ENCODE measurements around the gene SYT6. TPM values are rescaled to one million over a fixed set of nuclear protein-coding genes. Genes with fewer than 3 reads are reported as not detected.
"Not testable (repeated sequence)": the region's sequence is repeated elsewhere in the genome, so short reads cannot be mapped to it uniquely, and the experiment has no call there.

SYT6 gene
- total and polyA plus RNA-seq, 10 donors: 0.14 TPM; not detected in 9

DNA sequence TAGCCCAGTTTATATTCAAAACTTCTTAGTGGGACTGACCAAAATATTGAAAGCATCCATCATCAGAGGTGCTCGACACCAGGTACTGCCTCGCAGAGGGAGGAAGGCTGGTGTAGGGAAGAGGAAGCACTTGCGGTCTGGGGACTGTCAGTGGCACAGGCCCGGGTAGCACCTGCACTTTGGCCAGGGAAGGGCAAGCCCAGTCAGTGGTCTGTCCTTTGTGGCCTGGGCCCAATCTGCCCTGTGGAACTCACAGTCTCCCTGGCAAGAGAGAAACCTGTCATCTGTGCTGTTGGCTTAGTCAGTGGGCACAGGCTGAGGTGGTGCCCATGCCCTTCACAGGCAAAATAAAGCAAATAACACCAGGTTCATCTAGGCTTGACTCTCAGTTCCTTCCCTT is 77.4 kb downstream of the SYT6 start:
- 42 to 63% (median 49%) methylated on average over 4 of the region's 4 CpGs for WGBS, 5 donors
- H3K36me3 ChIP-seq: no peaks in the 10 kb centered on the region
- H3K4me3 ChIP-seq: no peak overlapping the region
- TF ChIP-seq POLR2A (IDR thresholded peaks at IDR 0.05) (no peak), POLR2AphosphoS5 (IDR thresholded peaks at IDR 0.05) (no peak)
- TF ChIP-seq, protein P1, sequence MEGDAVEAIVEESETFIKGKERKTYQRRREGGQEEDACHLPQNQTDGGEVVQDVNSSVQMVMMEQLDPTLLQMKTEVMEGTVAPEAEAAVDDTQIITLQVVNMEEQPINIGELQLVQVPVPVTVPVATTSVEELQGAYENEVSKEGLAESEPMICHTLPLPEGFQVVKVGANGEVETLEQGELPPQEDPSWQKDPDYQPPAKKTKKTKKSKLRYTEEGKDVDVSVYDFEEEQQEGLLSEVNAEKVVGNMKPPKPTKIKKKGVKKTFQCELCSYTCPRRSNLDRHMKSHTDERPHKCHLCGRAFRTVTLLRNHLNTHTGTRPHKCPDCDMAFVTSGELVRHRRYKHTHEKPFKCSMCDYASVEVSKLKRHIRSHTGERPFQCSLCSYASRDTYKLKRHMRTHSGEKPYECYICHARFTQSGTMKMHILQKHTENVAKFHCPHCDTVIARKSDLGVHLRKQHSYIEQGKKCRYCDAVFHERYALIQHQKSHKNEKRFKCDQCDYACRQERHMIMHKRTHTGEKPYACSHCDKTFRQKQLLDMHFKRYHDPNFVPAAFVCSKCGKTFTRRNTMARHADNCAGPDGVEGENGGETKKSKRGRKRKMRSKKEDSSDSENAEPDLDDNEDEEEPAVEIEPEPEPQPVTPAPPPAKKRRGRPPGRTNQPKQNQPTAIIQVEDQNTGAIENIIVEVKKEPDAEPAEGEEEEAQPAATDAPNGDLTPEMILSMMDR (IDR thresholded peaks at IDR 0.05 in 8 of 11, conservative IDR thresholded peaks at IDR 0.05 in 3 of 11): no peak
- intact Hi-C loops (cut with DNase I; ENCODE audit: low total_unique reads): no loop called here
- no peak for DNase-seq
- H3K4me1 ChIP-seq: peaks cover 0 to 8% (median 0%) of the 10 kb centered on the region in 6 donors
- peaks cover 5 to 25% (median 22%) of the 10 kb centered on the region in 8 donors for H3K9me3 ChIP-seq
- no peaks in the 10 kb centered on the region for H3K27me3 ChIP-seq (replicated peaks in 1 of 7)
- H3K27ac ChIP-seq: peak overlapping the region in 1 of 8 donors; percentile 16

DNA sequence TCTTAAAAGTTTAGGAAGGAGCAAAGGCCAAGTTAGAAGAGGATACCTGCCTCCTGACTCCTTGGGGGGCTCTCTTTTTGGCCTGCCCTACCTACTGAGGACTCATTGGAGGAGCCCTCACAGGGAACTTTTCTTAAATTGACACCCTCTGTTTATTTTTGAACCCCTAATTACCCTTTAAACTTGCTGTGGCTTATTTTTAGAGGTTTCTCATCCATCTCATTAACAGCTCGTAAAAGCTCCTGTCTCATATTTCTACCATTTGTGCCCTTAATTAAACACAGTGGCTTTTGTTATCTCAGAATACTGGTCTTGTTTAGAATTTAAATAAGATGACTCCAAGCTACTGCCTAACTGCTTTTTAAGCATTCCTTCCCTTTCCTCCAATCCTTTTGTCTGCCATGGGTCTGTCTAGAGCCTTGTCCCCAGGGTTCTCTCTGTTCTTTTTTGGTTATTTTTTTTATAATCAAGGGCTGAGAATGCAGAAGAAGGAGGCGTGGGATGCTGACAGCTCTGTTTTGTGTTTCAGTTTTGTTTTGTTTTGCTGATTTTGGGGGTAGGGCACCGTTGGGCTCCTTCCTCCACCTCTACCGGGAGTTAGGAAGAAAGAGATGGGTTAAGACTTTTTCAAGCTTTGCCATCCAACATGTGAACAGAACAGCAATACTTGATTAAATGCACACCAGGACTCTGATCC is 78.0 kb downstream of the SYT6 start:
- intact Hi-C loops (cut with DNase I; ENCODE audit: low total_unique reads): no loop called here
- H3K9me3 ChIP-seq: peaks cover 5 to 29% (median 25%) of the 10 kb centered on the region in 8 donors
- H3K4me1 ChIP-seq: peaks cover 0 to 4% (median 0%) of the 10 kb centered on the region in 6 donors
- no peak overlapping the region for H3K4me3 ChIP-seq
- no peaks in the 10 kb centered on the region for H3K36me3 ChIP-seq
- peak overlapping the region in 1 of 8 donors; percentile 16 for H3K27ac ChIP-seq
- DNase-seq: no peak
- no peaks in the 10 kb centered on the region for H3K27me3 ChIP-seq (replicated peaks in 1 of 7)
- 49 to 60% (median 56%) methylated on average over 4 of the region's 4 CpGs for WGBS, 5 donors
- TF ChIP-seq POLR2A (IDR thresholded peaks at IDR 0.05) (no peak), POLR2AphosphoS5 (IDR thresholded peaks at IDR 0.05) (no peak)
- TF ChIP-seq, protein P1 (IDR thresholded peaks at IDR 0.05 in 8 of 11, conservative IDR thresholded peaks at IDR 0.05 in 3 of 11): no peak

DNA sequence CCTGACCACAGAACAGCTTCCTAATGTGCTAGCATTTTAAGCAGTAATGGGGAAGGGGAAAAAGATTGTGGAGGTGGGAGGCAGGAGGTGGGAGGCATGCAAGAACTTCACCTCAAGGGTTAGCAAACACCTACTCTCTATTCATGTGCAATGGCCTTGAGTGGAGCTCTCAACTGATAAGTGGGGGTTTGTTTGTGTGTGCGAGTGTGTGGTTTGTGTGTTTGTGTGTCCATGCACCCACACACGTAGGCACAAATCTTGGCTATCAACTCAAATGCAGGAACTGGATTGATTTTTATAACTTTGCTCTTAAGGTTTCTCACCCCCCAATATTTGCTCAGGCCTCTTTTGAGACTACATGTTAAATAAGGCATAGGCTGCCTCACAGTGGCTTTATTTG is 78.6 kb downstream of the SYT6 start:
- H3K9me3 ChIP-seq: peaks cover 5 to 30% (median 25%) of the 10 kb centered on the region in 8 donors
- peaks cover 0 to 4% (median 0%) of the 10 kb centered on the region in 6 donors for H3K4me1 ChIP-seq
- no peak for DNase-seq
- H3K36me3 ChIP-seq: no peaks in the 10 kb centered on the region
- intact Hi-C loops (cut with DNase I; ENCODE audit: low total_unique reads): no loop called here
- H3K27ac ChIP-seq: peak overlapping the region in 1 of 8 donors; percentile 16
- no peak overlapping the region for H3K4me3 ChIP-seq
- 81 to 93% (median 84%) methylated on average over 2 of the region's 2 CpGs for WGBS, 5 donors
- TF ChIP-seq POLR2A (IDR thresholded peaks at IDR 0.05) (no peak), POLR2AphosphoS5 (IDR thresholded peaks at IDR 0.05) (no peak)
- TF ChIP-seq, protein P1 (IDR thresholded peaks at IDR 0.05 in 8 of 11, conservative IDR thresholded peaks at IDR 0.05 in 3 of 11): no peak
- no peaks in the 10 kb centered on the region for H3K27me3 ChIP-seq (replicated peaks in 1 of 7)

DNA sequence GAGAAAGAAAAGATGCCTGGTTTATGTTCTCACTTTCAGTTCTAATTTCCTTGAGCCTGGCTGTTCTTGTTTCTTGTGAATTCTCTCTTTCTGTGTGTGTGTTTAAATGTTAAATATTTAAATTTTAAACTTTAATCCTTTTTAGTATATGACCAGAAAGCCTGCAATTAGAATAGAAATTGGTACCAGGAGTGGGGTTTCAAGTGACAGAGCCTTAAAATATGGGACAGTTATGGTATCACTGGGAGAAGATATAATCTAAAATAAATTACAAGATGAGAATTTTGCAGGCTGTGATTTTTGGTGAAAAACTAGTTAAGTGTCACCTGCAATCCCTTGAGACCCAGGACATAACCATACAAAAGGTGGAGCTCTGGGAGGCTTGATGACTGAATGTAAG is 81.4 kb downstream of the SYT6 start:
- intact Hi-C loops (cut with DNase I; ENCODE audit: low total_unique reads): no loop called here
- no peak for DNase-seq
- Histone ChIP-seq H3K36me3 (no peaks in the 10 kb centered on the region), H3K27me3 (replicated peaks in 1 of 7) (no peaks in the 10 kb centered on the region), H3K4me3 (no peak overlapping the region), H3K9me3 (peaks cover 5 to 30% (median 25%) of the 10 kb centered on the region in 8 donors), H3K27ac (no peak overlapping the region), H3K4me1 (peaks cover 0 to 4% (median 0%) of the 10 kb centered on the region in 6 donors)
- TF ChIP-seq POLR2AphosphoS5 (IDR thresholded peaks at IDR 0.05): no peak
- TF ChIP-seq, protein P1 (IDR thresholded peaks at IDR 0.05 in 8 of 11, conservative IDR thresholded peaks at IDR 0.05 in 3 of 11): no peak
- no peak for TF ChIP-seq POLR2A (IDR thresholded peaks at IDR 0.05)

DNA sequence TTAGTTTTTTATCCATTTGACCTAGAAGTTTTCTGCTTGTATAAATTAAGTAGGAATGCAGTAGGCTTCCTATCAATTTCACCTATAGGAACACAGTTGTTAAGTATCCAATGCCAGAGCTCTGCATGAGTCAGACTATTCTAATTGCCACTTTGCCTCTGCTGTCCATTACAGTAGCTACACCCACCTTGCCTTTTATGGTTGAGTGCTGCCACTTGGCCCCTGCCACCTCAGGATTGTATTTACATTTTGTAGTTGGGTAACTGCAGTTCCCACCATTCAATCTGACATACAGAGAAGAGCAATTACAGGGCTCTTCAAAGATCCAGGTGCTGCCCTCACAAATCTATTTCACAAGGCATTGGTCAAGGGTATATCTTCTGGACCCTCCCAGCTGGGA is 83.9 kb downstream of the SYT6 start:
- DNase-seq; H3K4me3 ChIP-seq; H3K4me1 ChIP-seq; H3K36me3 ChIP-seq; H3K27me3 ChIP-seq (replicated peaks in 1 of 7); intact Hi-C loops (cut with DNase I; ENCODE audit: low total_unique reads); H3K27ac ChIP-seq: not testable (repeated sequence)
- H3K9me3 ChIP-seq: peaks cover 5 to 30% (median 25%) of the 10 kb centered on the region in 8 donors

DNA sequence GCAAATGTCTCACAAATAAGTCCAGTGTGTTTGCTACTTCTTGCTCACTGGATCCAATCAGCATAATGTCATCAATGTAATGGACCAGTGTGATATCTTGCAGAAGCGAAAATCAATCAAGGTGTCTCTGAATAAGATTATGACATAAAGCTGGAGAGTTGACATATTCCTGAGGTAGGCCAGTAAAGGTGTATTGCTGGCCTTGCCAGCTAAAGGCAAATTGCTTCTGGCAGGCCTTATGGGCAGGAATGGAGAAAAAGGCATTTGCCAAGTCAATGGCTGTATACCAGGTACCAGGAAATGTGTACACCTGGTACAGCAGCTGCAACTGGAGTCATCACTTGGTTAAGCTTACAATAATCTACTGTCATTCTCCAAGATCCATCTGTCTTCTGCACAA is 85.0 kb downstream of the SYT6 start:
- DNase-seq; intact Hi-C loops (cut with DNase I; ENCODE audit: low total_unique reads): not testable (repeated sequence)
- 87 to 100% (median 93%) methylated on average over 1 of the region's 1 CpG for WGBS, 5 donors

DNA sequence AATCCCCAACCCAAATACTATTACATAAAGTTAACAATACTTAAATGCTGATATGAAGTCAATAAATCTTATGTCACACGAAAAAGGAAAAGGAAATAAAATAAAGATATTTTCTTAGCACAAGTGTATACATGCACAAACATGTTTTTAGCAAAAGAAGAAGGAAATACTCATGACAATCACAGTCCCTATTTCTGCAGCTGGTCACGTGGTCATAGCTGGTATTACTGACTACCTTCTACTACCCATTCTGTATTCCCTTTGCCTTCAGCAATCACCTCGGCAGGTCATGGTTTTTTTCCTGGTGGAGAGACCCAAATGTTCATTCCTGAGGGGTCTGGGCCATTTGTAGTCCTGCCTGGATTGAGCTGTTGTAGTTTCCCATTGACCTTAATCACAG is 88.0 kb downstream of the SYT6 start:
- intact Hi-C loops (cut with DNase I; ENCODE audit: low total_unique reads); H3K27me3 ChIP-seq (replicated peaks in 1 of 7); DNase-seq; H3K4me3 ChIP-seq; H3K36me3 ChIP-seq; H3K4me1 ChIP-seq; H3K27ac ChIP-seq: not testable (repeated sequence)
- 31 to 48% (median 34%) methylated on average over 3 of the region's 3 CpGs for WGBS, 5 donors
- H3K9me3 ChIP-seq: peaks cover 0 to 13% (median 7%) of the 10 kb centered on the region in 8 donors

More for the DNA sequence above, 85.0 kb downstream of the SYT6 start:
- H3K27ac ChIP-seq; H3K4me3 ChIP-seq; H3K27me3 ChIP-seq (replicated peaks in 1 of 7); H3K36me3 ChIP-seq; H3K4me1 ChIP-seq: not testable (repeated sequence)
- H3K9me3 ChIP-seq: peaks cover 5 to 30% (median 25%) of the 10 kb centered on the region in 8 donors
